Ovary (tissue), 3 donors: ENCODE results near the gene PTPRN2.

Experiments
- CTCF ChIP-seq, 3 donors: fragments of 450-650 bp in 2 of 3; fragments of 200-600 bp in 1 of 3; IDR thresholded peaks; one replicate each; pipeline versions ENCODE4 v1.5.1 to v1.8.0; 2016 to 2022; ENCODE audit warnings: antibody characterized with exemption in 3 of 3, mild to moderate bottlenecking in 1 of 3
- EP300 ChIP-seq: sonication (generic); formaldehyde crosslinking; IDR thresholded peaks from one replicate; pipeline ENCODE4 v1.6.1; 2017; ENCODE audit warnings: antibody characterized with exemption
- POLR2A ChIP-seq: fragments of 450-650 bp; IDR thresholded peaks from one replicate; pipeline ENCODE4 v1.6.1; 2017; ENCODE audit warnings: antibody characterized with exemption, mild to moderate bottlenecking, moderate library complexity
- donor health status: DM: no; HTN: no; CAD: no.

GRCh38 chr7:157507987-157508386 lies 1079.6 kb downstream of the PTPRN2 start:
- TF ChIP-seq CTCF (IDR thresholded peaks at IDR 0.05) (no peak), POLR2A (no peak), EP300 (no peak)
